ENCODE results near the gene FANCM.

GRCh38 chr14:45194964-45195363, 59.2 kb downstream of the FANCM start:
- no peak for TF ChIP-seq RAD21 (IDR thresholded peaks at IDR 0.05; ENCODE audit: low read depth)
- TF ChIP-seq EP300 (IDR thresholded peaks at IDR 0.05; ENCODE audit: borderline replicate concordance): no peak

Data from Ishikawa (cell line).